Activated CD8-positive, alpha-beta memory T cell treated with anti-CD3 and anti-CD28 coated beads for 48 hours (primary cell): ENCODE data around the gene POPDC2.
"Not testable (repeated sequence)": the region's sequence is repeated elsewhere in the genome, so short reads cannot be mapped to it uniquely, and the experiment has no call there.

Experiments used
- DNase-seq, 3 experiments: peaks; one replicate each; pipeline ENCODE4 v3.0.0-alpha.2; 2020; ENCODE audit warnings: low read depth in 2 of 3, low spot score in 2 of 3

The POPDC2 gene

DNA sequence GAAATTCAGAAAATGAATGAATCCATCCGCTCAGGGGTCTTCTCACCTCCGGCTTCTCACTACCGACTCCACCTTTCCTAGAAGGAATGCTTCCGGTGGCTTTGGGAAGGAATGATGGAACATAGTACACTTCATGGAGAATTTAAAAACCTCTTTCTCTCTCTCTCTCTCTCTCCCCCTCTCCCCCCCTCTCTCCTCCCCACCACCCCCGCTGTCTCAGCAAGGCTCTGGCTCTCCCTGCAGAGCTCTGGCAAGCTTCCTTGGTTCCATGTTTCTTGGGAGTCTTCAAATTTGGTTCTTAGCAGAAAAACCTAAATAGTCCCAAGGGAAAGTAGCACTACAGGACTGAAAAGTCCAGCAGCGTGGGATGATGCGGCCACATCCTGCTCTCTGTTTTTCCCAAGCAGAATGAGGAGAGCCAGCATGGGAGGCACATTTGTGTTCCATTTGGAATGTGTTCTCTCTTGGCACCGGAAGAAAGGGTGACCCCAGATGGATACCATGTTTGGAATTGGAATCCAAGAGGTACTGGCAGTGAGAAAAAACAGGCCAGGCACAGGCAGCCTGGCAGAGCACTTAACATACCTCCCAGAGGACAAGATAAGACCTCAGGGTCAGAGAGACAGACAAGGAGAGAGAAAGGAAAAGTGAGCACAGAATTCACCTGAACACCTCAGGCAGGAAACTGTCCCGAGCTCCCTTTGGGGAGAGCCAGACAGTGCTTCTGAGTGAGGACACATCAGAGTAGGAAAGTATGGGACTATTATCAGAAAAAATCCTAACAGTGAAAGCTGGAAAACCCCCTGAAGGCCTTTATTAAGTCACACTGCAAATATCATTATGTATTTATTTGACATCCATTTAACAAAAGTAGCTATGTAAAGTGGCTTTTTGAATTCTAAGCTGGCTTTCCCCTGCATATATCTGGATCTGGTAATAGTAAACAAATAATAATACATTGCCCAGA is at the start of gene POPDC2:
Gene POPDC2 (minus strand): TSS at position 116 of the 967 bp plus-strand sequence. CDS start 166 bp downstream, outside the sequence.
- DNase-seq, result no peak

DNA sequence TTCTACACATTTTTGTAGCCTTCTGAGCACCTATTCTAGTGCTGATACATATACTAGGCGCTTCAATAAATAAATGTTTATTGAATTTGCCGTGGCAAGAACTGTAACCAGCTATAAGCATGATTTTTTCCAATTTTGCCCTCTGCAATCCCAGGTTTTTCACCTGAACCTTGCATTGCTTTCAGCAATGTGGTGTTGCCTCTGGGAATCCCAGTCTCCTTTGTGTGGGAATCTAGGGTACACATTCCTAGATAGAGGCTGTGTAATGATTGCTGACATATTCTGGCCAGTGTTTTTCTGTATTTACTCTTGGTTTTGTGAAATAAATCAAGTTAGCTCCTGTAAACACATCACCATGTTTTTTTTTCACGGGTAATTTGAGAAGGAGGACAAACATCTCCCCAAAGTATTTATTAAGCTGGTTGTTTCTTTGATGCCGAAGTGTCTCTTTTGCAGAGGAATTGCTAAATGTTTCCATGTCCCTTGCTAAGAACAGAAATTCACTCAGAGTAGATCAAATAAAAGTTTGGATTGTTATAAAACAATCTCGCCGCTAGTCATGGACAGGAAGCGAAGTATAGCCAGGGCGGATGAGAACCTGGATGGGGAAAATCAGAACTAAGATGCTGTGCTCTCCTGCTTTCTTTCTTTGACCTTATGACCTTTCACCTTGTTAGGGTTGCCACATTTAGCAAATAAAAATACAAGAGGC is 43.6 kb upstream of the POPDC2 start:
- no peak for DNase-seq

- DNase-seq, result peak; percentile 49 to 67 (median 63)
Observed at GRCh38 chr3:119702530-119703527, 42.4 kb upstream of the POPDC2 start, which contains the start of gene CFAP91. TSS of gene CFAP91 (plus strand) at chr3:119703022. CDS start at chr3:119703099, 77 bp downstream.

- DNase-seq, result no peak
Observed at GRCh38 chr3:119700920-119701734, 40.7 kb upstream of the POPDC2 start.

GRCh38 chr3:119700269-119700919 is 40.0 kb upstream of the POPDC2 start:
- DNase-seq, result no peak

- DNase-seq, result no peak
Observed at GRCh38 chr3:119697394-119697793, 37.0 kb upstream of the POPDC2 start.

GRCh38 chr3:119695480-119695879 is 35.1 kb upstream of the POPDC2 start:
- DNase-seq, result no peak

DNA sequence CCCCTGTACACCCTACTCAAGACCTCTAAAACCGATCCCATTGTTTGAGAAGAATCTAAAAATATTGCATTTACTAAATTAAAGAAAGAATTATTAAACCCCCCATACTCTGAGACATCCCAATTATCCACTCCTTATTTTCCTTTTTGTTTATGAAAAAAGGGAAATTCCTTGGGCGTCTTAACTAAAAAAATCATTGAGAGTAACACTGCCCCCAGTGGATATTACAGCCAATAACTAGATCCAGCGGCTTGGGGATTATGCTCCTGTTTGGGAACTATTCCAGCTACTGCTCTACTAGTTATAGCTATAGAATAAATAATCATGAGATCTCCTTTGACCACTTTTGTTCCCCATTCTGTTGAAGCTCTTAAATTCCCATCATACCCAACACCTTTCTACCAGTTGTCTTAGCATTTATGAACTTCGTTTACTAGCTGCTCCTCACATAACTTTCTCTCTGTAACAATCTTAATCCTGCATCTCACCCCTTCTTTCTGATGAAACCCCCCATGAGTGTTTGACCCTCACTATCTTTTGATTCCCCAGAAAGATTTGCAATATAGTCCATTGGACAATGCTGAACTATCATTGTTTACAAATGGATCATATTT is 29.8 kb upstream of the POPDC2 start:
- no peak for DNase-seq

GRCh38 chr3:119683421-119683820 is 23.0 kb upstream of the POPDC2 start:
- DNase-seq, result no peak

DNA sequence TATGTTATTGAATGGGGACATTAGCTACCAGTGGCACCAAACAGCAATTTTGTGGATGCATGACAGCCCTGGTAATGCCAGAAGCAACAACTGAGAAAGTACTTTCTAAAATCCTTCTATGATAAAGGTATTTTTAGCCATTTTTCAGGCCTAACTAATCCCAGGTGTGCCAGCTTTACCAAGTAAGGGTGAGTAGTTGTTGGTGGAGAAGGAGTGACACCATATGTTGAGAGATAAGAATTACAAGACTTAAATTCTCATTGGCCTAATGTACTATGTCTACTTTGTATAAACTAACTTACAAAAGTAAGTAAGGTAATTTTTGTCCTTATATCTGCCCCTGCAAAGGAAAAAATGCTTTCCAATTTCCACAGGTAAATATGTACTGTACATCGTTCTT is 20.9 kb upstream of the POPDC2 start:
- no peak for DNase-seq

DNA sequence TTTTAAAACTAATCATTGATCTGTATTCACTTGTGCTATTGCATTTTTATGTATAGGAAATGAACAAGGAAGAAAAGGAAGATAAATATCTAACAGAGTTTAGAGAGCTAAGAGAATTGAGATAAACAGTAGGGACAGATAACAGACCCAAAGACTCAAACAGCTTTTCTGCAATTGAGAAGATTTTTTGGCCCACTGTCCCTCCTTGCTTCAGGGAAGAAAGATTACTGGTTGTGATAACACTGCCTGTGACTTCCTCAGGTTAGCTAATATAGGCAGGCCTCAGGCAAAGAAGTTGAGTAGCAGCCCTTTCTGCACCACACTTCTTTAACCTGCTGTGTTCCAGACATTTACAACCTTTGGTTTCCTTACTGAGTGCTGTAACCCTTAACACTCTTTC is 19.5 kb upstream of the POPDC2 start:
- no peak for DNase-seq

- not testable (repeated sequence) for DNase-seq
Observed at GRCh38 chr3:119678209-119678608, 17.8 kb upstream of the POPDC2 start.

GRCh38 chr3:119677641-119677934 is 17.2 kb upstream of the POPDC2 start:
- no peak for DNase-seq

DNA sequence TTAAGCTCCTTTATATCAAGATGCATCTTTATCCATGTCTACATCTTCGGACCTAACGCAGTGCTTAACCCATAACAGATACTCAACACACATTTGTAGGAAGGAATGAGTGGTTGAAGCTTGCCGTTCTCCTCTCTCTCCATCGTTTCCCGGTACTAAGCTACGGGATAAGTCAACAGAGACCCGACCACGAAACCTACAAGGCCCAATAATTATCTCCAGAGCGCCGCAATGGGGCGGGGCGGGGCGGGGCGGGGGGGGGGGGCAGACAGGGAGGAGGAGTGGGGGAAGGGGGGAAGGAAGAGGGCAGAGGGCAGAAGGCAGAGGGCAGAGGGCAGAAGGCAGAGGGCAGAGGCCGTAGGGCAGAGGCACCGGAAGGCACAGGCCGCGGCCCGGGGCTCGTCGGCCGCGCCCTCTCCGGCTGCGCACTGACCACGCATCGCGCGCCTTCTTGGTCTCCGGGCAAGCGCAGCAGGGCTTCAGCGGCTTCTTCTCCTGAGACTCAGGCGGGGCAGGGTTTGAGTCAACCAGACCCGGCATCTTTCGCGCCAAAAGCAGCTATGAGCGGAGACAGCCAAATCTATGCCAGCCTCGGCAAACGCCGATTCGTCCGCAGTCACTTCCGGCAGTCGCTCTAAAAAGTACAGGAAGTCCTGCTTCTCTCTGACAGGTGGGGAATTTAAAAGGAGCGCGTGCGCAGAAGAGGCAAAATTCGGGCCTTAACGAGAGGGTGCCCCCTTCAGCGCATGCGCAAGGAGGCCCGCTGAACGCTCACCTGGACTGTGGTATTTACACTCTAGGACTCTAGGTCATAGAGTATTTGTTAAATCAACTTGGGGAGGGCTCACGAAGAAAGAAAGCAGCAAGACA is 16.6 kb upstream of the POPDC2 start, which contains the start of gene COX17:
Gene COX17 (minus strand): TSS at position 636 of the 870 bp plus-strand sequence. CDS start 96 bp downstream, at position 540.
- peak; percentile 69 to 86 (median 80) for DNase-seq

DNA sequence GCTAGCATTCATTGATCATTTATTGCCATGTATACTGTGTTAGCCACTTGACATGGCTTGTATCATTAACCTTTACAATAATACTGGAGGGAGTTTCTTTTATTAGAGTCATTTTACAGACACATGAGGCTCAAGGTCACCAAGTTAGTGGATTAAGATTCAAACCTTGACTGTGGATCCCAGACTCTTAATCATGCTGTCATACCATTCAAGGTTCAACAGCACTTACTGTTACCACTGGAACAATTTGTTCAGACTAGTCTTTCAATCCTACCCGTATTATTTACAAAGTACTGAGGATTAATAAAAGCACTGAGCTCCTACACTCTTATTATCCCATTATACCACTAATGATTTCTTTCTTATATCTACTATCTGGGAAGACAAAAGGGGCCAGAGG is 15.6 kb upstream of the POPDC2 start:
- no peak for DNase-seq

DNA sequence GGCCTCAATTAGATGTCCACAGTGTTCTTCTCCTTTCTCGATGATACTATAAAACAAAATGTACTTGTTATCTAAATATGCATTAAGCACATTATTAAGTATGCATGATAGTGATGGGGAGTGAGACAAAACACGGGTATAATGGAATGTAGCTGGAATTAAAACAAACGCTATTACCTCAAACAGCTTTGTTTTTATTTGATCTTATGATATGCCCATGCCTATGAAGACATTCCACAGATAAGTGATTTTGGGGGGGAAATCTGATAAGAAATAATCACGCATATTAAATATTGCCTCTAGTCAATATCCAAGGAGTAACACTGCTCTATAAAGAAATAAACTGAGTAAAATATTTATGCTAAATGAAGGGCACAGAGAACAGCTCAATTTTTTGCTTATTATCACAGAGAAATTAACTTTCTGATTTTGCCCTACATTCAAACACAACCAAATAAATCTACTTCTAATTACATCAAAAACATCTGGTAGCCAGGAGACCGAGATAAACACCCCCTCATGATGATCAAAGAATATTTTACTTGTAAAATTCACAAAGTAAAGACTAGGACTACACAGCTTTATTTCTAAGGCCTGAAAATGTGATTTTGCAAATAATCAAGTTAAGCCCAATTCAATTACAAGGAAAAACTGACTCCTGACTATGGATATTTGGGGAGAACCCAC is 14.9 kb upstream of the POPDC2 start:
- DNase-seq, result no peak

DNA sequence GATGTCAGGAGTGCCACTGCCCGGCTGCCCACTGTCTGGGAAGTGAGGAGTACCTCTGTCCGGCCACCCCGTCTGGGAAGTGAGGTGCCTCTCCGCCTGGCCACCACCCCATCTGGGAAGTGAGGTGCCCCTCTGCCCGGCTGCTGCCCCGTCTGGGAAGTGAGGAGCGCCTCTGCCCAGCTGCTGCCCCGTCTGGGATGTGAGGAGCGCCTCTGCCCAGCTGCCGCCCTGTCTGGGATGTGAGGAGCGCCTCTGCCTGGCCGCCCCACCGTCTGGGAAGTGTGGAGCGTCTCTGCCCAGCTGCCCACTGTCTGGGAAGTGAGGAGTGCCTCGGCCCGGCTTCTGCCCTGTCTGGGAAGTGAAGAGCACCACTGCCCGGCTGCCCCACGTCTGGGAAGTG is 13.5 kb upstream of the POPDC2 start:
- no peak for DNase-seq
